Activated T-cell treated with anti-CD3 and anti-CD28 coated beads, Interleukin-2, amount 50 U/mL, for 4 hours (primary cell): ENCODE measurements around the gene PMPCA. TPM values are rescaled to one million over a fixed set of nuclear protein-coding genes. Genes with fewer than 3 reads are reported as not detected.
"Not testable (repeated sequence)": the region's sequence is repeated elsewhere in the genome, so short reads cannot be mapped to it uniquely, and the experiment has no call there.

Experiments
- ATAC-seq, 2 donors: fragments of 200-7000 bp; cut with Tn5 transposase; one replicate each; pipeline ENCODE4 v1.10.0; 2021
- DNase-seq: peaks from one replicate; pipeline ENCODE4 v3.0.0-alpha.2; 2020
- H3K27me3 Mint-ChIP-seq: one replicate; pipeline ENCODE4 v1.8.0; 2021; ENCODE audit warnings: low read depth, mixed read lengths
- H3K36me3 Mint-ChIP-seq: one replicate; pipeline ENCODE4 v1.8.0; 2022; ENCODE audit warnings: mixed read lengths; ENCODE audit not compliant: insufficient read depth
- H3K4me1 Mint-ChIP-seq: one replicate; pipeline ENCODE4 v1.8.0; 2021; ENCODE audit warnings: low read depth, mixed read lengths
- H3K4me3 Mint-ChIP-seq: one replicate; pipeline ENCODE4 v1.8.0; 2021; ENCODE audit warnings: mild to moderate bottlenecking, moderate library complexity, mixed read lengths
- H3K9me3 Mint-ChIP-seq: one replicate; pipeline ENCODE4 v1.8.0; 2021; ENCODE audit warnings: mixed read lengths
- total RNA-seq, 3 donors: library from RNA; stranded (reverse); gene quantifications; one replicate each; pipeline ENCODE4 v1.2.1, GENCODE V29; 2021

PMPCA gene
- total RNA-seq, 3 donors from 2014 or later: 85.8 to 95.5 (median 94.7) TPM

DNA sequence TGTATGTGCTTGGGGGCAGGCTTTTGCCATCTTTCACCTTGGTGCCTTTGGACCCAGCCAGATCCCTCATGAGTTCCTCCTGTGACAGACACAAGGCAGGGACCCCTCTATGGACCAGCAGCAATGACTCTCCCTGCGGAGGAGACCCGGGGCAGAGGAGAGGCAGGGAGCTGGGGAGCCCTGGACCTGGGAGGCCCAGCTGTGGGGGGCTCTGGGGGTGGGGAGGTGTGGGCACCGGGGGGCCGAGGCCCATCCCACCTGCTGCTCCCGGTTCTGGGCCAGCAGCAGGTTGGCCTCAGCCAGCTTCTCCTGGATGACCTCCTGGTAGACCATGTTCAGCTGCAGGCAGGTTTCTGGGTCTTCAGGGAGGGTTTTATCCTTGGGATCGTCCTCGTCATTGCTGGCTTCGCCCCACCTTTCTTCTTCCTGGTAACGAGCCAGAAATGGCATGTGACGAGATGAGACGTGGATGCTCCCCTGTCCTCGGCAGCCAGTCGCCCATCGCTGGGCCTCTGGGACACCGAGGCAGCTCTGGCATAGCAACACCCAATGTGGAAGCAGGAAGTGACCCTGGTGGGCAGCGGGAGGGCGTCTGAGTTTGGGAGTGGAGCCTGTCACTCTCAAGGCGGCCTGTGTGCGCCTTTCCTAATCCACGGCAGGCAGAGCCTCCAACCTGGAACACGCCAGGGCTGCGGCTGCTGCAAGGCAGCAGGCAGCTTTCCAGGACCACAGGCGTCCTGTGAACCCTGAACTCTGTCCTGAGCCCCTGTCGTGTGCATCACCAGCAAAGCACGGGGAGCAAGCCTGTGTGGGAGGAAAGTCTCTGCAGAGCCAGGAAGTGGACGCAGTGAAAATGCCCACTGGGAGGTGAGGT is 14.9 kb upstream of the PMPCA start:
- Mint-ChIP-seq H3K4me3 (no peak overlapping the region), H3K36me3 (peaks cover 27% of the 10 kb centered on the region), H3K27me3 (no peaks in the 10 kb centered on the region), H3K4me1 (peaks cover 21% of the 10 kb centered on the region), H3K9me3 (no peaks in the 10 kb centered on the region)
- DNase-seq (no peak), ATAC-seq (no peak)

DNA sequence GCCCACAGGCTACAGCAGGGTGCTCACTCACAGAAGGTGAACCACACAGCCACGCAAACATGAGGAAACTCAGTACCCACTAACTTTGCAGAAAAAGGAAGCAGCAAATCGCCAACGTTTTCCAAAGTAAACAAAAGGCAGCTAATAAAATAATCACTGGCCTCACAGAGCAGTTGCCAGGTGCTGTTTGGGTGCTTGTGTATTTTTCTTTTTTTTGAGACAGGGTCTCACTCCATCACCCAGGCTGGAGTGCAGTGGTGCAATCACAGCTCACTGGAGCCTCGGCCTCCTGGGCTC is 14.3 kb upstream of the PMPCA start:
- no peak for DNase-seq

DNA sequence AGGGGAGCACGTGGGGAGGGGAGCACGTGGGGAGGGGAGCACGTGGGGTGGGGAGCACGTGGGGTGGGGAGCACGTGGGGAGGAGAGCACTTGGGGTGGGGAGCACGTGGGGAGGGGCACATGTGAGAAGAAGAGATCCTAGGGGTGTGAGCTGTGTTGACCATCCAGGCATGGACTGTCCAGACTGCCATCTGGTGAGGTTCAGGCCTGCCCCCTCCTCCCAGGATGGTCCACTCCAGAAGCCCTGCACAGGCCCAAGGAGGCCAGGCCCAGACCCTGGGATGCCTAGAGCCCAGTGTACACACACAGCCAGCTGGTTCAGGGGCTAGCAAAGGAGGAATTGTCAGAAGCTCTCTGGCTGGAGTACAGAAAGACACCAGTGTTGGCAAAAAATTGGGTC is 12.8 kb upstream of the PMPCA start:
- Mint-ChIP-seq H3K4me1 (peaks cover 32% of the 10 kb centered on the region), H3K27me3 (no peaks in the 10 kb centered on the region), H3K4me3 (no peak overlapping the region), H3K9me3 (no peaks in the 10 kb centered on the region), H3K36me3 (peaks cover 16% of the 10 kb centered on the region)
- no peak for ATAC-seq
- no peak for DNase-seq

More for the DNA sequence above, 14.3 kb upstream of the PMPCA start:
- Mint-ChIP-seq H3K27me3 (no peaks in the 10 kb centered on the region), H3K4me1 (peaks cover 23% of the 10 kb centered on the region), H3K9me3 (no peaks in the 10 kb centered on the region), H3K4me3 (no peak overlapping the region), H3K36me3 (peaks cover 26% of the 10 kb centered on the region)
- no peak for ATAC-seq

DNA sequence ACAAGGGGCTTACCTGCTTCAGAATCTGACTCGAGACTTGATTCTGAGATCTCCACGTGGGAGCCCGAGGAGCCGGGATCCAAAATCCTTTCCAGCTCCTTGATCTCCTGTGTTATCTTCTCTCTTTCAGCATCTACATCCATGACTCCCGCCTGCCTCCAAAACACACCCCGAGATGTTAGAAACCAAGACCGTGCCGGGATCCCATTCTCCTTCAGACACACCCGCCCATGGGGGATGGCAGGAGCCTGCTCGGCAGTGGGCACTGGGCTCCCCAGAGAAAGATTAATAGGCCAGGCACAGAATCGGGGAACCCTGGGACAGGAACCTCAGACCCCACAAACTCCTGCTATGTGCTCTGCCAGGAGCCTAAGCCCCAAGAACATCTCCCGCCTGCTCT is 12.2 kb upstream of the PMPCA start:
- H3K27me3 Mint-ChIP-seq: no peaks in the 10 kb centered on the region
- H3K9me3 Mint-ChIP-seq: no peaks in the 10 kb centered on the region
- no peak for ATAC-seq
- peak overlapping the region; percentile 91 for H3K4me3 Mint-ChIP-seq
- DNase-seq: no peak
- H3K4me1 Mint-ChIP-seq: peaks cover 34% of the 10 kb centered on the region
- H3K36me3 Mint-ChIP-seq: peaks cover 16% of the 10 kb centered on the region

- peak; percentile 27 for DNase-seq
- peak; percentile 35 to 42 for ATAC-seq
- Mint-ChIP-seq H3K9me3 (no peaks in the 10 kb centered on the region), H3K27me3 (no peaks in the 10 kb centered on the region), H3K4me3 (peak overlapping the region; percentile 91), H3K4me1 (peaks cover 45% of the 10 kb centered on the region), H3K36me3 (peaks cover 18% of the 10 kb centered on the region)
These were observed 11.1 kb upstream of the PMPCA start for GRCh38 chr9:136399176-136400037.

DNA sequence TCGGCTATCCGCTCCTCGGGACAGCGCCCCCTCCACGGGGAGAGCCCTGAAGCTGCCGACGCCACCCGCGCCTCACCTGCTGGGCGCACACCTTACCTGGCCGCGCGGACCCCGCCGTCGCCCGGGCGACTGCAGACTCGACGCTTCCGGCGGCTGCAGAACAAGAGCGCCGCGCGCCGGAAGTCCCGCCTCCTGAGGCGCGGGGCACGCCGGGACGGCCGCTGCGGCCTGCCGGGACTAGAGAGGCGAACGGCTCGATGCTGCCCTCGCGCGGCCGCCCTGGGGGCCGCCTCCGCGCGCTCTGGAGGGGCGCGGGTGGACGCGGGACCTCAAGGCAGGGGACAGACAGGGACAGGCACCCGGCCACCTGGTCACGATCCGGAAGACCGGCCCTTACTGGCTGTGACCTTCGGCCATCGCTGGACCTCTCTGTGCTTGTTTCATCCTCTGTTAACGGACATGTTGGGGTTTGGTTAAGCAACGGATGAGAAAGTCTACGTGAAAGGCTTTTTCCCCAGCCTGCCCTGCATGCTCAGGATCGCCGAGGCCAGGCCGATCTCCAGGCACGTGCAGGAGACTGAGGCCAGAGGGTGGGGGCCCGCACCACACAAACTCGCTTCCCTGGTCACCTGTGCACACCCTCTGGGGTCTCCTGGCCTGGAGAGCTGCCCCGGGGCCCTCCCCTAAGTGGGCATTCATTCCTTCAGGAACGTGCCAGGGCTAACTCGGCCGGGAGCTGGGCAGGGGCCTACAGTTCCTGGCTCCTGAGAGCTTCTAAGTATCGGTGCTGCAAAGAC is 10.2 kb upstream of the PMPCA start, which contains the start of gene SNAPC4:
Gene SNAPC4 (minus strand): TSS at position 133 of the 797 bp plus-strand sequence. CDS start 1,742 bp downstream, outside the sequence.
- DNase-seq (peak; percentile 84), ATAC-seq (peak; percentile 82 to 84)
- Mint-ChIP-seq H3K27me3 (no peaks in the 10 kb centered on the region), H3K9me3 (no peaks in the 10 kb centered on the region), H3K36me3 (peaks cover 13% of the 10 kb centered on the region), H3K4me3 (peak within 1 kb of the TSS; percentile 91), H3K4me1 (peaks cover 54% of the 10 kb centered on the region)

DNA sequence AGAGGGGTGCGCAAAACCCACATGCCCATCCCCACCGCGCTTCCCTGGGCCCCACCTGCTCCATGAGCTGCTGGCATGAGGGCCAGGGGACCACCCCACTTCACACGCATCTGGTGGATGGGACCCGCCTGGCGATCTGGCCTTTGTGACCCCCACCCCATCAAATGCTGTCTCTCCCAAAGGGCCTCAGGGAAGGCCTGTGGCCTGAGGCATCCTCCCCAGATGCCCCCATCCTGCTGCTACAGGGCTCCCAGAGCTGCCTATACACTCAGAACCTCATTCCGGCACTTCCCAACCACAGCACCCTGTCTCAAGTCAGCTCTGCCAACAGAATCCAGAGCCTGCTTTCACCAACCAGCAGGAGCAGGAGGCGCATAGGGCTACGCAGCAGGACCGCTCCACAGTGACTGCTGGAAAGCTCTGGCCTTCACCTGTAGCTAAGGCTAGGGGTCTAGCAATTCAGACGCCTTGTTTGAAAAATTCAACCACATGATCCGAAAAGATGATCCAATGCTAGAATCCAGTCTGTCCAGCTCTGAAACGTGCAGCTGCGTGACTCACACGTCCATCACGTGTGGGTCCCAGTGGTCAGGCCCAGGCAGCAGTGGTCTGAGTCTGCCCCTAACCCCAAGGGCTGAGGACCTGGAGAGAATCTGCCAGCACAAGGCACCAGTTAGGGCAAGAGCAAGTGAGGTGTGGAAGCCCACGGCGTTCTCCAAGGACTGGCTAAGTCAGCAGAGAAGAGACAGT is 9.1 kb upstream of the PMPCA start:
- Mint-ChIP-seq H3K4me3 (peak overlapping the region; percentile 35), H3K4me1 (peaks cover 61% of the 10 kb centered on the region), H3K36me3 (peaks cover 19% of the 10 kb centered on the region), H3K9me3 (no peaks in the 10 kb centered on the region), H3K27me3 (no peaks in the 10 kb centered on the region)
- DNase-seq: no peak
- no peak for ATAC-seq

DNA sequence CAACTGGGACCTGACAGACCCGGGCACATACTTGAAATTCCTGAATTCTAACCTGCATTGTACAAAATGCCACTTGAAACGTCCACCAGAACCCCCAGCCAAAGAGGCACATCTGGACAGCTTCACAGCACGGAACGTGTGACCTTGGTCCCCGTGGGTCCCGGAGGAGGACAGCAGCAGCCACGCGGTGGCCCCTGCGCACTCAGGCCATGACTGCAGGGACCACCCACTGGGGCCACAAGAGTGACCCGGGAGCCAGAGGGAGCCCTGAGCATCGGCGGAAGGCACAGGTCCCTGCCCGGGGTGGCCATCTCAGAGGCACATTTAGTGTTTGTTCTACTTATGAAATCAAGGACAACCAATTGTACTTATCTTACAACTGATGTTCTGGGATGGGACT is 8.4 kb upstream of the PMPCA start:
- ATAC-seq (no peak), DNase-seq (no peak)
- no peaks in the 10 kb centered on the region for H3K27me3 Mint-ChIP-seq
- peaks cover 19% of the 10 kb centered on the region for H3K36me3 Mint-ChIP-seq
- H3K9me3 Mint-ChIP-seq: no peaks in the 10 kb centered on the region
- H3K4me1 Mint-ChIP-seq: peaks cover 60% of the 10 kb centered on the region
- no peak overlapping the region for H3K4me3 Mint-ChIP-seq

DNA sequence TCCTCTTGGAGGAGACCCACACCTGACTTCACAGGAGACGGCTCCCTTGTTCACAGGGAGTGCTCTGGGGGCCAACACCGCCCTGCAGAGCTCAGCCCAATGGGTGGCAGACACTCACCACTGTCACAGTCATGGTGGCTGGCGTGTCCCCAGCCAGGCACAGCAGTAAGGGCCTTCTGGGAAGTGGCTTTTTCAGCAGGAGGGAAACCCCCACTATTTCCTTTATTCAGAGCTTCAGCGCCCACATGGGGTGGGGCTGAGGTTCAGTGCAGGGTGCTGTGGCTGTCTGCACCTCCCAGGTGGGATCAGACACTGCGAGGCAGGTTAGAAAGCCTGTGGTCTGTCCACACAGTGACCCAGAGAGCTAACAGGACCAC is 6.9 kb upstream of the PMPCA start:
- H3K4me1 Mint-ChIP-seq: peaks cover 62% of the 10 kb centered on the region
- H3K4me3 Mint-ChIP-seq: peak overlapping the region; percentile 68
- peaks cover 20% of the 10 kb centered on the region for H3K36me3 Mint-ChIP-seq

DNA sequence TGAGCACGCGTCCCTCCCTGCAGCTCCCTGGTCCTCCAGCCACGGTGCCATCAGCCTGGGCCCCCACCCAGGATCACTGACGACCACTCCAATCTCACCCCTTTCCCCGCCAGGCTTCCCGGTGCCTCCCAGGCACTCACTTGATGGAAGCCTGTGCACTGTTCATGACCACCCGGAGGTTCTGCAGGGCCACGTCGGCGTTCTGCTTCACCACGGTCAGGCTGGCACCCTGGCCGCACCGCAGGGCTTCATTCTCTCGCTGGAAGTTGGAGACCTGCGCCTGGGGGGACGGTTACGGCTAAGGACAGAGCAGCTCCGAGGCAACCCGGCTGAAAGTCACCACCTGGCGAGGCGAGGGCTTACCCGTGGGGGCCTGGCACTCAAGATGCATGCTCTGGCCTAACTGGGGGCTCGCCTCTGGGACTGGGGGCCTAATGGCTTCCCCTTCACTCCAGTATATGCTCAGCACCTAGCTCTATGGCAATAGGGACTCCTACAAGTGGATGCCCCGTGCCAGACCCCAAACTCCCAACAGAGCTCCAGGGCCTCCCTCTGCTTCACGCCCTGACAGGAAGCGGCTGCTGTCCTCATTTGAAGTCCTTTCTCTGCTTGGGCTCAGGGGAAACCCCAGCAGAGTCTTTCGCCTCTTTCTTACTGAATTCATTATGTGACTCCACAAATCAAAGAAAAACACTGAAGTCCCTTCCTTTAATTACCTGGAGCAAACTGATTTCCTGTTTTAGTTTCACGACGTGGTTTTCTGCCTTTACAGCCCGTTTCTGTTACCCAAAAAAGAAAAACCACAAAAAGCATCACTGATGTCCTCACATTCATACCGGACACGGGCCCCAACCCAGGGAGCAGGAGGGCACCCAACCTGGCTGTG is 6.3 kb upstream of the PMPCA start:
- DNase-seq: peak; percentile 19
- Mint-ChIP-seq H3K27me3 (no peaks in the 10 kb centered on the region), H3K36me3 (peaks cover 23% of the 10 kb centered on the region), H3K4me3 (peak overlapping the region; percentile 68), H3K4me1 (peaks cover 62% of the 10 kb centered on the region), H3K9me3 (no peaks in the 10 kb centered on the region)
- peak; percentile 34 to 36 for ATAC-seq

More for the DNA sequence above, 6.9 kb upstream of the PMPCA start:
- H3K9me3 Mint-ChIP-seq: no peaks in the 10 kb centered on the region
- H3K27me3 Mint-ChIP-seq: no peaks in the 10 kb centered on the region
- ATAC-seq (peak; percentile 67 to 69), DNase-seq (peak; percentile 72)

GRCh38 chr9:136404801-136405136 is 5.7 kb upstream of the PMPCA start:
- Mint-ChIP-seq H3K9me3 (no peaks in the 10 kb centered on the region), H3K4me3 (peak overlapping the region; percentile 68), H3K27me3 (no peaks in the 10 kb centered on the region), H3K36me3 (peaks cover 21% of the 10 kb centered on the region), H3K4me1 (peaks cover 66% of the 10 kb centered on the region)
- DNase-seq (no peak), ATAC-seq (no peak)

DNA sequence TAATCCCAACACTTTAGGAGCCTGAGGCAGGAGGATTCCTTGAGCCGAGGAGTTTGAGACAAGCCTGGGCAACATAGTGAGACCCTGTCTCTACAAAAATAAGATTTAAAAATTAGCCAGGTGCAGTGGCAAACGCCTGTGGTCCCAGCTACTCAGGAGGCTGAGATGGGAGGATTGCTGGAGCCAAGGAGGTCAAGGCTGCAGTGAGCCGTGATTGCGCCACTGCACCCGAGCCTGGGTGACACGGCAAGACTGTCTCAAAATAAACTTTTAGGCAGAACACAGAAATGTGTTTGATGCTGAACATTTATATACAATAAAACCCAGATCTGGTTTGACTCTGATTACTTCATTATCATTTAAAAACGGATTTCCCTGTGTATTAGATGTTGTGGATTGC is 5.0 kb upstream of the PMPCA start:
- no peak for ATAC-seq
- Mint-ChIP-seq H3K4me3 (no peak overlapping the region), H3K9me3 (no peaks in the 10 kb centered on the region), H3K36me3 (peaks cover 21% of the 10 kb centered on the region), H3K4me1 (peaks cover 66% of the 10 kb centered on the region), H3K27me3 (no peaks in the 10 kb centered on the region)
- DNase-seq: no peak

GRCh38 chr9:136405904-136406303 is 4.6 kb upstream of the PMPCA start:
- DNase-seq, H3K9me3 Mint-ChIP-seq, ATAC-seq, H3K4me3 Mint-ChIP-seq, H3K27me3 Mint-ChIP-seq: not testable (repeated sequence)
- peaks cover 63% of the 10 kb centered on the region for H3K4me1 Mint-ChIP-seq
- peaks cover 21% of the 10 kb centered on the region for H3K36me3 Mint-ChIP-seq
